NB4 (cell line): ENCODE measurements around the gene CSTF3.

Experiments used
- MYC ChIP-seq: IDR thresholded peaks from 2 replicates; pipeline ENCODE4 v1.6.1; 2011; ENCODE audit warnings: low read depth, low read length
- TF ChIP-seq, protein P1 (sequence below): IDR thresholded peaks from one replicate; pipeline ENCODE4 v1.5.1; 2012; ENCODE audit warnings: low read depth, low read length

DNA sequence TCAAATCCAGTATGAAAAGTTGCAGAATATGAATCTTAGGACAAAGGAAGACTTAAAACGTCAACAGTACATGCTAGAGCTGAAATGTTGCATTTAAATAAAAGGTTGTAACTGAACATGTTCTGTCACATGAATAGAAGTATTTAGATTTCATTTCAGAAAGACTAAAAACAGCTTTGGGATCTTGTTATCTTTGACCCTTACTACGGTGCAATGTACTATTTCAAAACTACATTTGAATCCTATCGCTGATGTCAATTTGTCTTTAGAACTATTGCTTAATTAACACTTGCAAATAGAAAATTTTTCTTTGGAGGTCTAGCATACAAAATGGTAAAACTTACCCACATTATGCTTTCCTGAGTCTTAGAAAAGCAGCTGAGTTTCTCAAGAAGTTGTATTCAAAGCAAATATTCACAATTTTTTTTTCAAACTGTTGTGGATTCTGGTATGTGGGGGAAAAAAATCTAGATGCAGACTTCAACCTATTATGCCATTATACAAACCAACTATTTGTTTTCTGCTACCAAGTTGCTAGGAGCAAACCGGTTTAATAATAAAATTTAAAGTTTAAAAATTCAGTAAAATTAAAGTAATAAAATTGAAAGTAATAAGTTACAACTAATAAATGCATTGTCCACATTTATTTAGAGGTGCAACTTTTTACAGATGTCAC is 25.4 kb downstream of the CSTF3 start:
- TF ChIP-seq, protein P1, sequence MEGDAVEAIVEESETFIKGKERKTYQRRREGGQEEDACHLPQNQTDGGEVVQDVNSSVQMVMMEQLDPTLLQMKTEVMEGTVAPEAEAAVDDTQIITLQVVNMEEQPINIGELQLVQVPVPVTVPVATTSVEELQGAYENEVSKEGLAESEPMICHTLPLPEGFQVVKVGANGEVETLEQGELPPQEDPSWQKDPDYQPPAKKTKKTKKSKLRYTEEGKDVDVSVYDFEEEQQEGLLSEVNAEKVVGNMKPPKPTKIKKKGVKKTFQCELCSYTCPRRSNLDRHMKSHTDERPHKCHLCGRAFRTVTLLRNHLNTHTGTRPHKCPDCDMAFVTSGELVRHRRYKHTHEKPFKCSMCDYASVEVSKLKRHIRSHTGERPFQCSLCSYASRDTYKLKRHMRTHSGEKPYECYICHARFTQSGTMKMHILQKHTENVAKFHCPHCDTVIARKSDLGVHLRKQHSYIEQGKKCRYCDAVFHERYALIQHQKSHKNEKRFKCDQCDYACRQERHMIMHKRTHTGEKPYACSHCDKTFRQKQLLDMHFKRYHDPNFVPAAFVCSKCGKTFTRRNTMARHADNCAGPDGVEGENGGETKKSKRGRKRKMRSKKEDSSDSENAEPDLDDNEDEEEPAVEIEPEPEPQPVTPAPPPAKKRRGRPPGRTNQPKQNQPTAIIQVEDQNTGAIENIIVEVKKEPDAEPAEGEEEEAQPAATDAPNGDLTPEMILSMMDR, result no peak
- TF ChIP-seq MYC, result no peak
